ENCODE measurements around the gene DDT.
"Not testable (repeated sequence)": the region's sequence is repeated elsewhere in the genome, so short reads cannot be mapped to it uniquely, and the experiment has no call there.

Gene DDT

DNA sequence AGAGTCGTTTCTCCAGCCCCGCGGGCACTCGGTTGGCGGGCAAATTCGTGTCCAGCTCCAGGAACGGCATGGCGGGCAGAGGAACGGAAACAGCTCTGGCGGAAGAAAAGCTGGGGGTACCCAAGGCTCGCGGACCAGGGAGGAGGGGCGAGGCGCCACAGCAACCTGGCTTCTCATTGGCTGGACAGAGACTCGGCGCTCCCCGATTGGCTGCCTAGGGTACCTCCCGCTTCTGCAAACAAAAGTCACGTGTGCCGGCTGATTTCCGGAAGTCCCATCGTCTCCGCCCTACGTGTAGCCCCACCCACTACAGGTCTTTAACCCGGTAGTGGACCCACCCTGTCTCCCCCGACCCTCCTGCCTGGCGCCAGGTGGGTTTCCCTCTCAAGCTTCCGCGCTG is at the start of gene DDT:
DDT (minus strand) TSS at position 97 of the 400 bp plus-strand sequence; CDS start at position 70, 27 bp downstream.
- not testable (repeated sequence) for DNase-seq (ENCODE audit: low read depth)

GRCh38 chr22:24023204-24023789 is 49.1 kb upstream of the DDT start:
- no peak for DNase-seq (ENCODE audit: low read depth)

- DNase-seq (ENCODE audit: low read depth): no peak
These were observed 47.1 kb upstream of the DDT start for GRCh38 chr22:24021304-24021703.

DNA sequence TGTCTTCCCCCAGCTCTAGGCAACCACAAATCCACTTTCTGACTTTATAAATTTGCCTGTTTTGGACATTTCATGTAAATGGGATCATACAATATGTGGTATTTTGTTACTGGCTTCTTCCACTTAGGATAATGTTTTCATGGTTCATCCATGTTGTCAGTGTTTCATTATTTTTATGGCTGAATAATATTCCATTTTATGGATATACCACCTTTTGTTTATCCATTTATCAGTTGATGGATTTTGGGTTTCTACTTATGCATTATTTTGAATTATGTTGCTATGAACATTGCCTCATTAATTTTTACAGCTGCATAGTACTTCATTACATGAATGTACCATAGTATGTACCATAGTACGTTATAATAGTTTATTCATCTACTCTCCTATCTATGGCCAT is 41.9 kb upstream of the DDT start:
- no peak for DNase-seq (ENCODE audit: low read depth)

DNA sequence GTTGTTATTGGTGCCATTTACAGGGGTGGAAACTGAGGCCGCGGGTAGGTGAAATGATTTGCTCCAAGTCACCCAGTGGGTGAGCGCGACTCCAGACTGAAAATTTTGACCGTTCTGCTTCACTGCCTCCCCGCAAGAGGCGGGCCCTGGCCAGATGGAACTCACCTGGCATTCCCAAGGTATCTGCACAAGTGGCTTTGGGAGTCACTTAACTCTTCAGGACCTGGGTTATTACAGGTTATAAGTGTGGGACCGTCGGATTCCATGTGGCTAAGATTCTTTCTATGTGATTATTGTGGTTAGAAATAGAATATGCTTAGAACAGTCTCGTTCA is 37.5 kb upstream of the DDT start:
- no peak for DNase-seq (ENCODE audit: low read depth)

- DNase-seq (ENCODE audit: low read depth): no peak
These were observed 35.8 kb upstream of the DDT start for GRCh38 chr22:24010018-24010391.

DNA sequence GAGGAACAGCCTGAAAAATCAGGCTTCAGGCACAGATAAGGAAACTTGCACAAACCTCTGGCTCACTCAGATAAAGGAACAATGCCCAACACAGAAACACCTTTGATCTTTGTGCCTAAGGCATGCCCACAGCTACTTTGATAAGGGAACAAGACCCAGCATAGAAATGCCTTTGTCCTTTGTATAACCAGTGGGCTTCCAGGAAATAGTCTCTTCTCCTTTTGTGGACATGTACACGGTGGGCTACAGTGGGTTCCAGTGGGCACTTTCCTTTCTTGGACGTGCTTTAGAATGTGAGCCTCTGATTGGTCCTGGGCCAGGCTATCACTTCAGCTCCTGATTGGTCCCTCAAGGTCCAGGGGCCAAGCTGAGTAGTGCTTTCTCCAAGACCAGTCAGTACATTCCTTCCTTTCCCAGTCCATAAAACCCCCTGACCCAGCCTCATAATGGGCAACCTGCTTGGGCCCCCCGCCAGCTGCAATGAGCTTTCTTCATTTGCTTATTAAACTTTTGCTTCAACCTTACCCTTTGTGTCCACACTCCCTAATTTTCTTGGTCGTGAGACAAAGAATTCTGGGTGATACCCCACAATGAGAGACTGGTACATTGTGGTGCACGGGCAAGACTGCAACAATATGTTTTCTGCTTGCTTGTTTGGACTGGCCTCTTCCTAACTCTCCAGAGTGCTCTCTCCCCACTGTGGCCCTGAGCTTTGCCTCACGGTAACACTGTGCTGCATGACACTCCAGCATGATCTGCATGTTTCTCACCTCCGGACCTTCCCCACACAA is 35.2 kb upstream of the DDT start:
- no peak for DNase-seq (ENCODE audit: low read depth)

DNA sequence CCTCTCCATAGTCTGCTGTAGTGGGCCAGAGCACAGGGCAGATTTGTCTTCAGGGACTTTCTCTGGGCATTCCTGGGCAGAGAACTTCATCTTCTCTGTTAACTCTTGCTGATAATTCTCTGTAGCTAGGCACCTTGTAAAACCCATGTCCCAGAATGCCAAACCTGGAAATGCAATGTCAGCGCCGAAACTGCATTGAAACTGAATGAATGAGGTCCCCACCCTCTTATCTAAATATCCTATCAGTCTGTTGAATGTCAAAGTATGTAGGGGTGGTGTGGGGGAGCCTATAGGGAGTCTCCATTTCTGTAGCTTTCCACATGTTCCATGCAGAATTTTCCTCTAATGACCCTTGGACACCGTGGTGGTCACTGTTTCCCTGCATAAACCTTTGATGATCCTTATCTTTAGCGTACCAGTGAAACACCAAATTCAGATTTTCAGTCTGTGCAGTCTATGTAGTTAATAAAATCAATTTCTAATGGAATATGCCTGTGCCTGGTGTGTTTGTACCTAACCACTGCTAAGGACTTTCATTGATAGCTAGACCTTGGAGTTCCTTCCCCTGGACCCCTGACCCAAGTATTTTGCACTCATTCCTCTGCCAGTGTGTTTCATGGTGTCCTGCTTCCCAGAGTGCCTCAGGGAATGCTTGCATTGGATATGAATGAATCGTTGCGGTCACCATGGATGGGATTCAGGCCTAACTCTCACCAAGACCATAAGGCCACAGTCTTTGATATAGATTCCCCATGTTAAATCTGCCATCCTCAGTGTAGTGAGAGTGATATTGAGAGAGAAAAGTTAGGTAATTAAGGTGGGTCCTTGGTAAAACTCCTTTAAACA is 34.4 kb upstream of the DDT start:
- no peak for DNase-seq (ENCODE audit: low read depth)

DNA sequence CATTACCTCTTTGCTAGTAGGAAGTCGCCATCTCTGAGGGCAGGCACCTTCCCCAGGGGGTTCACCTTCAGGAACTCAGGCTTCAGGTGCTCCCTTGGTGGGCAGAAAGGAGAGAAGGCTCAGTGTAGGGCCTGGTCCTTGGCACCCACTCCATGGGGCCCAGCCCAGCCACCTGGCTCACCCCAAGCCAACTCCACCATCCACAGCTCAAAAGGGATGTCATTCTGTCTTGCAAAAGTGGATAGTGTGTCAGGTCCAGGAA is 33.7 kb upstream of the DDT start:
- DNase-seq (ENCODE audit: low read depth): no peak

DNA sequence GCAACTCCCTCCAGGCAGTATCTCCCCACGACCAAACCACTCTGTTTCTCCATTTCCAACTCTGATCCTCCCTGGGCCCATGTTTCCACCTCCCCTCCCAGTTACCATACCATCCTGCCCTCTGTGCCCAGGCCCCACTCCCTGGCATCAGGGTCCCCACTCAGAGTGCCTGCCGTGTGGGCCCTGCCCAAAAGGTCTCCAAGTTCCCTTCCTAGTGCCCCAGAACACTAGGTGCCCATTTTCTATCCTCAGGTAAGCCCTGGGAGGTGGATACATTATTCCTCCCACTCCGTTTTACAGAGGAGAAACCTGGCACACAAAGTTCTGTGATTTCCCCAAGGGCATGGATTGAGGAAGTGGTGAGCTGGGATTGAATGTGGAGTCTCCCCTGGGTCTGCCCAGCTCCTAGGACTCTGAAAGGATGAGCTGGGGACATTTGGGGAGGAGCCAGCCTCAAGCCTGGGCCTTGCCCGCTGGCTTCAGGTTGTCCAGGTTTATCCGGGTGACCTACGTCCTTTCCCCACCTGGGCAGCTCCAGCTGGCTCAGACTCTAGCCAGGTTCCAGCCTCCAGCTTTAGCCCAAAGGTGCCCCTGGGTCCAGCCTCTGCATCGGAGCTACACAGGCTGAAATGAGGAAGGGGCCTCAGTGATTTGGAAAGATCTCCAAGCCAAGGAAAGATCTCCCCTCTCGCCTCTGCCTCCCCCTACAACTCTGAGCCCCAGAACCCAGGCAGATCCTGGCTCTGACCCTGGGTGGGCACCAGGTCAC is 33.2 kb upstream of the DDT start:
- no peak for DNase-seq (ENCODE audit: low read depth)

- no peak for DNase-seq (ENCODE audit: low read depth)
These were observed 32.6 kb upstream of the DDT start for GRCh38 chr22:24006914-24007214.

DNA sequence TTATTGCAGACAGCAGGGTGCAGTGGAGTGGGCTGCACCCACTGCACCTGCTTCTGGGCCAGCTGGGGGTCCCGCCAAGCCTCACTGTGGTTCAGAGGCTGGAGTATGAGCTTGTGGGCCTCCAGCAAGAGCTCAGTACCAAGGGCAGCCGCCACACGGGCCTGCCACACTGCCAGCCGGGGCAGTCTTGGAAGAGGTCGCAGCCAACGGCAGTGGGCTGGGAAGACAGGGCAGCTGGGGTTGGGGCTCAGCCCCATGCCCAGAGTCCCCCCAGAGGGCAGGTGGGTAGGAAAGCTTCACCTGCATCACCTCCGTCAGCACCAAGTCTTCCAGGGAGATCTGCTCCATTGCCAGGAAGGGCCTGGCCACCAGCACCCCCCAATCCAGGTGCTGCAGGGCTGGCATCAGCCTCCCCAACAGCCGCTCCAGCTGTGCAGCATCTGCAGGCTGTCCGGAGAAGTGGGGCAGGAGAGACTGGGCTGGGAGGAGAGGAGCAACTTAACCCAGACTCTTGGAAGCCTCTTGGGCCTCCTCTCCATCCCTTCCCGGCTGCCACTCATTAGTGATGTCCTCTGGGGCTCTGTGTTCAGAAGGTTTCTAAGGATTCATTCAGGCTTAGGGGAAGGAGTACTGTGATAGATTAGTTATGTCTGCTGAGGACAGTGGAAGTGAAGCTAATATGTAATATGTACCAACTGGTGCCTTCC is 32.1 kb upstream of the DDT start:
- no peak for DNase-seq (ENCODE audit: low read depth)

DNA sequence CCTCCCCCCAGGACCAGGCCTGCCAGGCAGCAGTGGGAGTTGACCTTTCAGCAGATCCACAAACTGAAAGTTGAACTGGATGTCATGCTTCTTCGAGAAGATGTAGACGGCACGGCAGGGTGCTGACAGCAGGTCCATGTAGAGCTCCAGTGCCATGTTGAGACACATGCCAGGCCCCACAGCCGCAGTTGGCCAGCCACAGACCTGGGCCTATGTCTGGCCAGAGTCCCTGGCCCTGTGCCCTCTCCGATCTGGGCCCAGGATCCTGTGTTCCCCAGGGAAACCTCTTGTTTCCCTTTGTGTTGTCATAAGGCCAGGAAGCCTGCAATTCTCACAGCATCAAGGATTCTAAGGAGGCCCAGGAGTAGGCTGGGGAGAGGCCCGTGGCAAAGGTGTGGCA is 31.0 kb upstream of the DDT start, which contains the start of gene GSTT4:
GSTT4 (minus strand) TSS at position 253 of the 400 bp plus-strand sequence; CDS start at position 156, 97 bp downstream.
- DNase-seq (ENCODE audit: low read depth): no peak

GRCh38 chr22:24003887-24004286 is 29.6 kb upstream of the DDT start:
- DNase-seq (ENCODE audit: low read depth): no peak

DNA sequence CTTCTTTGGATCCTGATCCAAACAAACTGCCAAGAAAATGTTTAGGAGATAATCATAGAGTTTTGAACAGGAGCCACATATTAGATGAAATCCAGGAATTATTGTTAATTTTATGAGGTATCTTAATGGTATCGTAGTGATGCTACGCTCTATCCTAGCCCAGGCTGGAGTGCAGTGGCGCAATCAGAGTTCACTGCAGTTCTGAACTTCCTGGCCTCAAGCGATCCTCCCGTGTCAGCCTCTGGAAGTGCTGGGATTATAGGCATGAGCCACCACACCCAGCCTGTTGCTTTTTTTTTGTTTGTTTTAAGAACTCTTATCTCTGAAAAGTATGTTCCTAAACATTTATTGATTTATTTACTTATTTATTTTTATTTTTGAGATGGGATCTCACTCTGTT is 28.6 kb upstream of the DDT start:
- DNase-seq (ENCODE audit: low read depth): no peak

- DNase-seq (ENCODE audit: low read depth): no peak
These were observed 28.0 kb upstream of the DDT start for GRCh38 chr22:24002272-24002671.

GRCh38 chr22:24001314-24001713 is 27.1 kb upstream of the DDT start:
- no peak for DNase-seq (ENCODE audit: low read depth)

- DNase-seq (ENCODE audit: low read depth): not testable (repeated sequence)
These were observed 25.5 kb upstream of the DDT start for GRCh38 chr22:23999779-24000178.

GRCh38 chr22:23997092-23997491 is 22.9 kb upstream of the DDT start:
- DNase-seq (ENCODE audit: low read depth): no peak

GRCh38 chr22:23993581-23994177 is 19.4 kb upstream of the DDT start:
- not testable (repeated sequence) for DNase-seq (ENCODE audit: low read depth)

DNA sequence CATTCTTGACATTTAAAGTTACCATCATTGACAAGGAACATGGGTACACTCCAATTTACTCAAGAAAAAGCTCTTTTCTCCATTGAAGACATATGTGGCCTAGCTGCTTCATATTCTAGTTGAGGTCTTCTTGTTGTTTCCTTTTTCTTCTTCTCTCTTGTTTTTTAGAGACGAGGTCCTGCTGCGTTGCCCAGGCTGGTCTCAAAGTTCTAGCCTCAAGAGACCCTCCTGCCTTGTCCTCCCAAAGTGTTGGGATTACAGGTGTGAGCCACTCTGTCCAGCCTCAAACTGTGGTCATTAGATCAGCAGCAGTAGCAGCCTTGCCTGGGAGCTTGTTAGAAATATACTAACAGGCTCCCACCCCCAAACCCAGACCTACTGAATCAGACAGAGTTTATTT is 18.8 kb upstream of the DDT start:
- not testable (repeated sequence) for DNase-seq (ENCODE audit: low read depth)

Data from stimulated activated CD8-positive, alpha-beta memory T cell treated with anti-CD3 and anti-CD28 coated beads, Interleukin-15, amount 100 ng/mL, for 1 hour (primary cell).